NOMO-1 treated with DMSO at 0.1 percent for 48 hours (cell line): Measurements from ENCODE around the gene C18orf63.

ENCODE experiments used
- DNase-seq: peaks from one replicate; lab custom pipeline; 2025; ENCODE audit not compliant: unreplicated experiment; lab: John Stamatoyannopoulos, UW

The C18orf63 gene

DNA sequence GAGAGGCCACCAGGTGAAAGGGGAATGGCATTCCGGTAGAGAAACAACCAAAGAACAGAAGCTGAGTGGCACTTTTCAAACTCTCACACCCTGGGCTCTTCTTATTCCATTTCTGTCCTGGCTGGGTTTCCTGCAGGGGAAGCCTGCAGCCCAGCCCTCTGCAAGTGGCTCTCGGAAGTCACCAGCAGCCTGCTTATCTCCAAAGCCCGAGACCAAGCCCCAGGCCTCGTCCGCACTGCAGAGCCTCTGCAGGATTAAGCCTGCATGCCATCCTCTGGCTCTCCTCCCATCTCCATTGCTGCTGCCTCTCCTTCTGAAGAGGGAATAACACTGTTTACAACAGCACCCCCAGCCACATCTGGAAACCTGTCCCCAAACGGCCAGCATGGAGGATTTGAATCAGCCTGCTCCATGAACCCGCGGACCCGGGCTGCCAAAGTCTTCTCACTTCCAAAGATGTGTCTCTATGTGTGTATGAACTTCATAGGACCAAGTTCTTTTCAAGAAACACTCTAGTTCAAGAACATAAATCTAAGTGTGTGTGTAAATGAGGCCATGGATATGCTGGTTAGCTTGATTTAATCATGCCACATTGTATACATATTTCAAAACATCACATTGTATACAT, 87.3 kb downstream of the C18orf63 start:
- DNase-seq: no peak

DNA sequence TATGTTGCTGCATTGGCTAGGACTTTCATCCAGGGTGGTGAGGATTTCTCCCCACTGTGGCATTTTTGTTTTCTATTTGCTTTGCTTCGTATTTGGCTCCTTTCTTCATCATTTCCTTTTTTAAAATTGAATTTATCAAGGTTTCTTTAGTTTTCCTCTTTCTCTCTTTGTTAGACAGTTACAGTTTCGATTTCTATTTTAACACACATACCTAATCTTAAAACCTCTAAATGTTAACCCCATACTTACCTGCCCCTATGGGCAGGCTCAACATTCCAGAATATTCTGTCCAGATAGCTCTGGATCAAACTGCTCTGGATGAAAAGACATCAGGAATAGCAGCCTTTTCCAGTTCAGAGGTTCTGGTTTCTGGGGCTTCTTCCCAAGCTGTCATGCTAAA, 92.2 kb downstream of the C18orf63 start:
- DNase-seq: peak; percentile 12
